NCI-H774 (cell line): ENCODE measurements around the gene VWC2.
A peak's percentile ranks its signal among the peaks of the same experiment; 100 is the strongest.

ENCODE experiments used
- DNase-seq: peaks from one replicate; lab custom pipeline; 2025; lab: John Stamatoyannopoulos, UW

VWC2 gene

GRCh38 chr7:49773218-49773935 lies at the start of gene VWC2:
Gene VWC2, plus strand, starts transcription at chr7:49773638. Its CDS starts 1,798 bp downstream, at chr7:49775436.
- no peak for DNase-seq

GRCh38 chr7:49724071-49724470 lies 49.4 kb upstream of the VWC2 start:
- no peak for DNase-seq

- no peak for DNase-seq
Measured at GRCh38 chr7:49731836-49732235, 41.6 kb upstream of the VWC2 start.

GRCh38 chr7:49762666-49763065 lies 10.8 kb upstream of the VWC2 start:
- DNase-seq: no peak

DNA sequence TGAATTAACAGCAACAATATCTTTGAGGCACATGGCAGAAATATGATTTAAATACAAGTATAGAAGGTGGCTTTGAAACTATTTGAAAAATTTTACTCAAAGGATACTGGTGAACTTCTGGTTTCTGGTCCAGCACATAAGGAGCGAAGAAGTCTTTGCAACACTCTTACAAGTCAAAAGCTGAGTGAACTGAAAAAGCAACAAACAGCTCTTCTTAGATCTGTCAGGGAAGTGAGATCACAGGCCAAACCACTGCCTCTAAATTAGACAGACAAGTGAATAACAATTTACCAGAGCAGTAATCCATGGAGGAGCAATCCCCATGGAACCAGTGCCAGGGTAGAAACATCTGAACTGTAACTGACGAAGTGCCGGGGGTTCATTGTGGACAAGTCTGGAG lies 9.6 kb upstream of the VWC2 start:
- no peak for DNase-seq

DNA sequence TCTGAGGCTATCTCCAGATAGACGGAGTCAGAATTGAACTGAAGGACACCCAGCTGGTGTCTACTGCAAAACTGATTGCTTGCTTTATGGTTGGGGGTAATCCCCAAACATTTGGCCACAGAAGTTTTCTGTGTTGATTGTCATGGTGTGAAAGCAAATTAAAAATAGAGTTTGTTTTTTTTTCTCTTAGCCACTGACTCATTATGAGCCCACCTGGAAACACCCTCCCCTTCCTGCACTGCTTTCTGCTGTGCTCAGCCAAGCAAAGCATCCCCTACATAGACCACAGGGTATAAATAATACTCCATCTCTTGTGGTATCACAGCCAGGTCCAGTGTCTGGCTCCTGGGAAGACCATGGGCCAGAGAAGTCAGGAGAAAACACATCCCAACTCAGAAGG lies 6.5 kb upstream of the VWC2 start:
- no peak for DNase-seq

- no peak for DNase-seq
Measured at GRCh38 chr7:49767719-49768118, 5.7 kb upstream of the VWC2 start.

DNA sequence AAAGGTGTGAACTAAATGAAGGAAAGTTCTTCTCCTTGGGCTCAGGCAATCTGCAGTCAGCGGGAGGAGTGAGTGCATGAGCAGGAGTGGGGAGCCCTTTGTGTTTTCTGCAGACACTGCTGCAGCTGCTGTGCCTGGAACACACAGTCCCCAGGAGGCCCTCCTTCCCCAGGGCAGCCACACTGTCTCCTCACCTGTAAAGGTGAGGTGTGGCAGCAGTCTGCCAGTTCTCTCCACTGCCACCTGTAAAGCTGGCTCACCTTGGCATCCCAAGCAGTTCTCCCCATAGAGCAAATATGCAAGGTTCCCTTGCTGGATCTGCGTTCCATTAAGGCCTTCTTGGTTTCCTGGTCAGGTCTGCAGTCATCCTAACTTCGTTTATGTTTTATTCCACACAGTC lies 5.2 kb upstream of the VWC2 start:
- no peak for DNase-seq

- no peak for DNase-seq
Measured at GRCh38 chr7:49768835-49769234, 4.6 kb upstream of the VWC2 start.

GRCh38 chr7:49769285-49769857 lies 4.1 kb upstream of the VWC2 start:
- no peak for DNase-seq

DNA sequence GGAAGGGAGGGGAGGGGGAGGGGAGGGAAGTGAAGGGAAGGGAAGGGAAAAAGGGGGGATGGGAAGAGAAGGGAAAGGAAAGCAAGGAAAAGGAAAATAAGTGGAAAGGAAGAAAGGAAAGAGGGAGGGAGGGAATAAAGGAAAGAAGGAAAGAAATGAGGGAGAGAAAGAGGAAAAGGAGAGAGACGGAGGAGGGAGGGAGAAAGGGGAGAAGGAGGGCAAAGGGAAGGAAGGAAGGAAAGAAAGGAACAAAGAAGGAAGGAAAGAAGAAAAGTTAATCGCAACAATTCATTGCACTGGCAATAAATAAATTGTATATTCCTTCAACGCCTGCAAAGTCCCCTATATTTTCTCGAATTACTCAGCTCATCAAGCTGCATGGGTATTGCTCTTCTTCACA lies 2.6 kb upstream of the VWC2 start:
- DNase-seq: no peak

GRCh38 chr7:49771427-49772176 lies 1.8 kb upstream of the VWC2 start:
- no peak for DNase-seq

DNA sequence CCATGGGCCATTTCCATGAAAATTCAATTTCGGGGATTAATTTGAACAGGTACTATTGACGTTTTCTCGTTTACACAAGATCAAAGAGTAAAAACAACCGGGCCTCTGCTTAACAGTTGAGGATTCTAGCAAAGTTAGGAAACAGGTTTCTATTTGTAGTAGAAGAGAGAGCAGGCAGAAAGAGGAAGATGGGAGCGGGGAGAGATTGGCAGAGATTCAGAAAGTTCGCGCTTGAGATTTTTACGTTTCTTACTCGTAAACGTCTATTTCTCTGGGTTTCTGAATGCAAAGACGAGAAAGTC lies 571 bp upstream of the VWC2 start:
- DNase-seq: no peak

GRCh38 chr7:49773936-49774458 lies 559 bp downstream of the VWC2 start:
- no peak for DNase-seq

DNA sequence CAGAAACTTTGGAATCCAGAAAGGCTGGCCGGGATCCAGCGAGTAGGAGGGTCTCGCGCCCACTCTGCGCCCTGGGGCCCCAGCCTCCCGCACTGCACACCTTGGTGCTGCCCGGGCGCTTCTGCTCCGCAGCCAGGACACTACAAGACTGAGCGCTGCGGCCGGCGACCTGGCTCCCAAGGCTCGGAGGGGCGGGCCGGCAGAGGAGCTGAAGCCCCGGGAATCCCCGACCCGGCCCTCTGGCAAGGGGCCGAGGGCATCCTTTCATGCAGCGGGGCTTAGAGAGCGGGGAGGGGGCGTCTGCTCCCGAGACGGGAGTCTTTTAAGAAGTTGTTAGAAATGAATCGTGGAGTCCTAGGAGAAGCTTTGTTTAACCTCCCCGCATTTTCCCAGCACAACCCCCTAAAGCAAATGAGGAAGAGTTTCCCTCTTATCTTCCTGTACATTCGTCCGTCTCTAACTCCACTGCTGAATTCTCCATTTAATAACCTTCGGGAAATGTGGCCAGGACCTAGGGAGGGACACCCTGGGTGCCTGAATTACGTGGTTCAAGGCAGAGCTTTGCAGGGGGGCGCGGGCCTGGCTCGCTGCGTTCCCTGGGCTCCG lies 1.1 kb downstream of the VWC2 start:
- DNase-seq: no peak

GRCh38 chr7:49775065-49775948 lies 1.9 kb downstream of the VWC2 start:
- no peak for DNase-seq

GRCh38 chr7:49775949-49776443 lies 2.6 kb downstream of the VWC2 start:
- DNase-seq: no peak

- DNase-seq: peak; percentile 21
Measured at GRCh38 chr7:49776994-49777393, 3.6 kb downstream of the VWC2 start.

DNA sequence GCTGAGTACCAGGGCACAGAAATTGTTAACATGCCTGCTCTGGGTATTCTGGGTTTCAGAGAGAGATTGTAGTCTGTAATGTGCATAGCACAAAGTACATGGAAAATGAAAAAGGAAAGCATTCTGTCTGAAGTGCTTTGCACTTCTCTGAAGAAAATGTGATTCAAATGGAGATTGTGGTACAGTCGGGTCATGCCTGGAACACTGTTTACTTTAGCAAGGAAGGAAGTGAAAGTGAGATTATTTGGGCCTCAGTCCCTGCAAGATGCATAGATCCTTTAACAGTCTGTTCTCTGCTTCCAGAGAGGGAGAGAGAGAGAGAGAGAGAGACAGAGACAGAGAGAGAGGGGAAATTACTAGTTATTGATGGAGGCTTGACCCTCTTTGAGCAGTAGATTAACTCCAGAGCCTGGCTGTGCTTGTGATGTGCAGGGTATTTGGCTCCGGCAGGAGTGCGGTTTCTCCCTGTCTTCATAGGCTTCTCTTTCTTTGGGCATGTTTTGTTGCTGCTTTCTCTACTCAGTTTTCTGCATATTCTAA lies 5.4 kb downstream of the VWC2 start:
- no peak for DNase-seq

GRCh38 chr7:49780953-49781352 lies 7.5 kb downstream of the VWC2 start:
- DNase-seq: no peak

DNA sequence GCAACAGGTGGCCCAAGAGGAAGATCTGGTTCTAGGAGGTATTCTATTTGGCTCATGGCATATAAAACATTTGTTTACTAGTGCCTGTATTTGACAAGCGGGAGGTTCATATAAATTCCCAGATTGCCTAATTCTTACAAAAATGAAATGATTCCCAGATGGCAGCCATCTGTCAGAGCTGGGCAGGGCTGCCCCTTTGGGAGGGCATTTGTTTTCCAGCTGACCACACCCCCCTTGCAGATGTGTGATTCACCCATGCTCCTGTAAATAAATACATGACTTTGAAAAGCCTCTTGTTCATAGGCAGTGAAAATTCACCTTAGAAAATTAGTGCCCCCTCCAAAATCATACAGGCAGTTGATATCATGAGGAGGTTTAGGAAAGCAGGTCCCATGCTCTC lies 8.6 kb downstream of the VWC2 start:
- DNase-seq: no peak
